Cardiac muscle cell (in vitro differentiated cells and primary cell): ENCODE results near the gene PDE6A. TPM values are rescaled to one million over a fixed set of nuclear protein-coding genes. Genes with fewer than 3 reads are reported as not detected.
A peak's percentile ranks its signal among the peaks of the same experiment; 100 is the strongest.

Source experiments
- DNase-seq, 2 donors: peaks; one replicate each; pipeline versions ENCODE4 v3.0.0 to v3.0.0-alpha.2; 2010 to 2017; ENCODE audit warnings: low read depth in 1 of 2, low spot score in 1 of 2
- H3K27ac ChIP-seq: fragments of 200-600 bp; sonication (generic); 2 replicates; pipeline ENCODE4 v1.5.1; 2016
- H3K27me3 ChIP-seq: fragments of 200-600 bp; sonication (generic); 2 replicates; pipeline ENCODE4 v1.6.0; 2016; ENCODE audit warnings: control low read depth
- H3K36me3 ChIP-seq: fragments of 200-600 bp; sonication (generic); 2 replicates; pipeline ENCODE4 v1.5.1; 2016; ENCODE audit warnings: control low read depth
- H3K4me1 ChIP-seq: fragments of 200-600 bp; sonication (generic); 2 replicates; pipeline ENCODE4 v1.8.1; 2017; ENCODE audit warnings: low read depth, mild to moderate bottlenecking, mixed run types
- H3K4me3 ChIP-seq: fragments of 200-600 bp; sonication (generic); 2 replicates; pipeline ENCODE4 v1.5.1; 2016; ENCODE audit warnings: mild to moderate bottlenecking
- H3K9me3 ChIP-seq: fragments of 200-600 bp; sonication (generic); 2 replicates; pipeline ENCODE4 v1.5.1; 2017; ENCODE audit warnings: low read depth, mild to moderate bottlenecking, control low read depth
- CTCF ChIP-seq: IDR thresholded peaks from 2 replicates; pipeline ENCODE4 v1.5.1; 2012; ENCODE audit warnings: low read depth, mild to moderate bottlenecking, low read length
- polyA plus RNA-seq: library from polyadenylated mRNA; unstranded; fragments of >200 nt; fragmentation: Nextera tagmentation; extraction: Ambion mirVana; gene quantifications from 2 replicates; pipeline ENCODE4 v1.2.1, GENCODE V29; 2016
- total RNA-seq: library from RNA; depleted of rRNA; stranded (reverse); fragments of >200 nt; gene quantifications from 2 replicates; pipeline ENCODE4 v1.2.3, GENCODE V29; 2016

Gene PDE6A
- total and polyA plus RNA-seq, 2 experiments from 2014 or later = not detected

GRCh38 chr5:149872351-149873040 is 72.1 kb downstream of the PDE6A start:
- peak; percentile 24 to 33 for DNase-seq
- TF ChIP-seq CTCF = no peak
- no peaks in the 10 kb centered on the region for H3K9me3 ChIP-seq

GRCh38 chr5:149871471-149871870 is 73.1 kb downstream of the PDE6A start:
- no peak overlapping the region for H3K4me3 ChIP-seq
- no peaks in the 10 kb centered on the region for H3K9me3 ChIP-seq
- DNase-seq = no peak
- no peaks in the 10 kb centered on the region for H3K27me3 ChIP-seq
- H3K4me1 ChIP-seq = peaks cover 5% of the 10 kb centered on the region
- H3K27ac ChIP-seq = no peak overlapping the region
- no peak for TF ChIP-seq CTCF
- H3K36me3 ChIP-seq = no peaks in the 10 kb centered on the region

More at GRCh38 chr5:149872351-149873040, 72.1 kb downstream of the PDE6A start:
- Histone ChIP-seq H3K4me3 (no peak overlapping the region), H3K27ac (no peak overlapping the region), H3K4me1 (peaks cover 5% of the 10 kb centered on the region), H3K36me3 (no peaks in the 10 kb centered on the region), H3K27me3 (no peaks in the 10 kb centered on the region)

- peaks cover 5% of the 10 kb centered on the region for H3K4me1 ChIP-seq
- no peak overlapping the region for H3K27ac ChIP-seq
- H3K36me3 ChIP-seq = no peaks in the 10 kb centered on the region
- H3K9me3 ChIP-seq = no peaks in the 10 kb centered on the region
- no peak for TF ChIP-seq CTCF
- no peak for DNase-seq
- no peaks in the 10 kb centered on the region for H3K27me3 ChIP-seq
- H3K4me3 ChIP-seq = no peak overlapping the region
Measured at GRCh38 chr5:149870697-149871096, 73.9 kb downstream of the PDE6A start.

GRCh38 chr5:149870232-149870631 is 74.4 kb downstream of the PDE6A start:
- Histone ChIP-seq H3K4me3 (no peak overlapping the region), H3K27me3 (no peaks in the 10 kb centered on the region), H3K9me3 (no peaks in the 10 kb centered on the region), H3K4me1 (peaks cover 5% of the 10 kb centered on the region), H3K27ac (no peak overlapping the region), H3K36me3 (no peaks in the 10 kb centered on the region)
- DNase-seq = no peak
- TF ChIP-seq CTCF = no peak

- Histone ChIP-seq H3K4me3 (no peak overlapping the region), H3K4me1 (peaks cover 5% of the 10 kb centered on the region), H3K9me3 (no peaks in the 10 kb centered on the region), H3K27me3 (no peaks in the 10 kb centered on the region), H3K36me3 (no peaks in the 10 kb centered on the region), H3K27ac (no peak overlapping the region)
- no peak for DNase-seq
- no peak for TF ChIP-seq CTCF
Measured at GRCh38 chr5:149869411-149869821, 75.2 kb downstream of the PDE6A start.
